A172 (cell line): ENCODE measurements around the gene IFT88. TPM values are rescaled to one million over a fixed set of nuclear protein-coding genes. Genes with fewer than 3 reads are reported as not detected.

Experiments used
- DNase-seq: peaks from one replicate; pipeline ENCODE4 v3.0.0-alpha.2; 2015; ENCODE audit warnings: low spot score
- total RNA-seq: library from RNA; depleted of rRNA; stranded (reverse); fragments of >200 nt; shearing (Covaris generic); gene quantifications from 2 replicates; pipeline ENCODE4 v1.2.3, GENCODE V29; 2014

IFT88 gene
- total RNA-seq, 1 experiment from 2014 or later: 22.6 TPM

DNA sequence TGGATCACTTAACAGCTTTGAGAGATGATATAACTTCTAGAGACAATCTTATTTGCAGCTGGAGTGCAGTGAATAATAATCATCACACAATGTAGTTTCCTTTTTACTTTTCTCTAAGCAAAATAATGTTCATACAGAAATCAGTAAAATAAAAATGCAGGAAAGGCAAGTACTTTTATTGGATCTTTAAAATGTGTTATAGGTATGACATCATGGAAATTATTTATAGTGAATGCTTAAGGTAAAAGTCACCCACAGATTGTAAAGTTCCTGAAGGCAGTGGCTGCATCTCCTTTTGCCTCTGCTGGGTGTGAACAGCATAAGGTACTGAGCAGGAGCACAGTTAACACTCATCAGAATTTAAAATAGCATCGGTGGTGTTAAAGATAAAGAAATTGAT, 119.2 kb downstream of the IFT88 start:
- DNase-seq: no peak

GRCh38 chr13:20686863-20687579, 120.1 kb downstream of the IFT88 start:
- no peak for DNase-seq

- no peak for DNase-seq
Observed at GRCh38 chr13:20689291-20689690, 122.3 kb downstream of the IFT88 start.

- DNase-seq: no peak
Observed at GRCh38 chr13:20691616-20692015, 124.7 kb downstream of the IFT88 start.

GRCh38 chr13:20696073-20696472, 129.1 kb downstream of the IFT88 start:
- DNase-seq: no peak

GRCh38 chr13:20699715-20700114, 132.8 kb downstream of the IFT88 start:
- DNase-seq: no peak

DNA sequence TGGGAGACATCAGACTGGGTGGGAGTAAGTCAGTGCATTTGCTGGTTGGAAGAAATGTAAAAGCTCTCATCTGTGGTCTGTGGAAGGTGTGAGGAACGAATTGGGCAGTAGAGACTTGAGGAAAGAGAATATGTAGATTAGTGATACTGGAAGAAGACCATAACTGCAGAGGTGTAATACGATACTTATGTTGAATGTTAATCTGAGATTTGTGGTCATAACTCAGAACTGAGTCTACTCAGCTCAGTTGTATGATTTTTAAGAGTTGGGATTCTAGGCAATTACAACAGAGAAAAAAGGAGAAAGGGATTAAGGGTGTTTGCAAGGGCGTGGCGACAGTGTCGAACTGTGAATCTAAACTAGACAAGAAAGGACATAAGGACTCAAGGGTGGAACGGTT, 133.3 kb downstream of the IFT88 start:
- DNase-seq: no peak

DNA sequence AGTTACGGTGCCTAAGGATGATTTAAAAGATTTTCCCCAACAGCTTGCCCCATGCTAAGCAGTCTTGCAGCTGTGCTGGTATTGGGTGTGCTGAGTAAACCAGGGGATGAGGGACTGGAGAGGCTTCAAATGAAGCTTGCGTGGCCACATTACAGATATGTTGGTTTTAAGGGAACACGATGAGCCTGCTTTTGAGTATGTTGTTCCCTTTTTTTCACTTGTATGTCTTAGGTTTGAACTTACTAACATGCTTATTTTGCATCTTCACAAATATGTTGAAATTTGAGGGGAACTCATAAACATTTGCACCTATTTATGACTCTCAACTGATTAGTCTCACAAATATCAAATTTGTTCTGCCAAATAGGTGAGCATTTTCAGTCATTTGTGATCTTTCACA, 134.5 kb downstream of the IFT88 start:
- no peak for DNase-seq

DNA sequence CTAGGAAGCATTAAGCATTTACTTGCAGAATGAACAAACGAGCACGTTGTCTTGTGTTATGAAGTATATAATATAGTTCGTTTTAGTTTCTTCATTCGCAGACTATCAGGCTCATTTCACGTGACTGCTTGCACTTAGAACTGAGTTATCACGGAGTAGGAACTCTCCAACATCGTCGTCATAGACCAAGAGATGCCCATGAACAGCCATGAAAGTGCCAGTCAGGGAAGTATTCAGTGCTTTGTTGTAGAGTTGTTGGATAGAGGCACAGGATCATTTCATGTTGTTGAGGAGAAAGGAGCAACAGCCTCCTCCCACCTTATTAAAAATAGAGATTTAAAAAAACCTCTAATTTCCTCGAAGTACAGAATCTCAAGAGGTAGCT, 135.6 kb downstream of the IFT88 start:
- no peak for DNase-seq

DNA sequence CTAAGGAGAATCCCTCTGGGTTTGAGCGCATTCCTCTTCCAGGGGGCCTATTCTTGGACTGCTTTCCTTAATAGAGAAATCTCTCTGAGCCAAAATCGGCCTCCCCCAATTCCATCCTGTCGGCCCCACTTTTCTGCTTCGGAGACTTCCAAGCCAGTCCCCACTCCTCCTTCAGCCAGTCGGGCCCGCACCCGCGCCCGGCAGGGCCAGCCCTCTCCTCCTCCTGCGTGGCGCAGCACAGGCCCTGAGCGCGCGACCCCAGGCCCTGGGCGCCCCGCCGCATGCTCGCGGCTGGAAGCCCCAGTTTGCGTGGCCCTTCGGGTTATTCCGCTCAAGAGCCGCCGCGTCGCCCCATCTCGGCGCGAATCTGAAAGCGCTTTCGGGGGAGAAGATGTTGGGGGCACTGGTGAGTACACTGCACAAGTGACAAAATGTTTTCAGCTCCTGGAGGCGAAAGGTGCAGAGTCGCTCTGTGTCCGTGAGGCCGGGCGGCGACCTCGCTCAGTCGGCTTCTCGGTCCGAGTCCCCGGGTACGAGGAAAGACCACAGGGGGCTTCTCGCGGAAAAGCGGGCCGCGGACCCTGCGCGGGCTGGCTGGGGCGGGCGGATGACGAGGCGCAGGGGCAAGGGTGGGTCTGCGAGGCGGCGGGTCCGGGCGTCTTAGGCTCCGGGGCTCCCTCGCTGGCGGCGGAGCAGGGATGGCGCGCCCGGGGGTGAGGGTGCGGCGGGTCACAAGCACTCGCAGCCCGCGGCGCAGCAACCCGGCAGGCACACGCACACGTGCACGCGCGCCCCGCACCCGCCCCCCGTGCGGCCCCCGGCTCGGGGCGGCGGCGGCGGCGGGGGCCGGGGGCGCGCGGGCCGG, 136.2 kb downstream of the IFT88 start, which contains the start of gene IL17D:
IL17D (plus strand) TSS at position 785 of the 865 bp plus-strand sequence. CDS start 303 bp downstream, outside the sequence.
- no peak for DNase-seq

GRCh38 chr13:20703780-20704458, 137.0 kb downstream of the IFT88 start:
- DNase-seq: peak; percentile 22

GRCh38 chr13:20704459-20705069, 137.6 kb downstream of the IFT88 start:
- DNase-seq: no peak

GRCh38 chr13:20706661-20707060, 139.7 kb downstream of the IFT88 start:
- no peak for DNase-seq

DNA sequence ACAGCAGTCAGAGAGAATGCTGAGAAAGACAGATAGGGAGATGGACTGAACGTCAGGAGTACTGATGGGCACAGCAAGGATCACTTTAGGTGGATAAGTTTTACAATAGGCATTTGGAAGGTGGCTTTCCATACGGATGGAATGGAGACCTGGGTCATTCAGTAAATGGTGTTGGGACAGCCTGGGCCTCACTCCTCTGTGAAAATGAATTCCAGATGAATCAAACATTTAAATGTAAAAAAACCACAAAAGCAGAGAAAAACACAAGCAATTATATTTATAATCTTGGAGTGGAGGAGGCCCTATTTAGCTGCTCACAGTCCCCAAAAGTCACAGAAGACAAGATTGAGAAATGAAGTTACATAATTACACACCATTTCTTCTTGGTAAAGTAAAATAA, 141.3 kb downstream of the IFT88 start:
- DNase-seq: no peak

DNA sequence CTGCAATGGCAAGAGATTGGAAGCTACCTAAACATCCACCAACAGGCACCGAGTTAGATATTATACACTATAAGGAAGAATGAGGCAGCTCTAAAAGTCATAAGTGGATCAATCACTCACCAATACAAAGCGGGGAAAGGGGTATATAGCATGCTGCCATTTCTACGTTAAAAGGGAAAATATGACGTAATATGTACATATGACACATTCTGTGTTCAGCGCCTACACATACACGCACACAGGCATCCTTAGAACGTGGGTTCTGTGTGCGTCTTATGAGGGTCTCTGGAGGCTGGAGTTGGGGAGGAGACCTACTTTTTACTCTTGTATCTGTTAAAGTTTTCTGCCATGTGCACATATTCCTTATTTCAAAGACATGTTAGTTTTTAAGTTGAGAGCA, 142.4 kb downstream of the IFT88 start:
- DNase-seq: no peak

DNA sequence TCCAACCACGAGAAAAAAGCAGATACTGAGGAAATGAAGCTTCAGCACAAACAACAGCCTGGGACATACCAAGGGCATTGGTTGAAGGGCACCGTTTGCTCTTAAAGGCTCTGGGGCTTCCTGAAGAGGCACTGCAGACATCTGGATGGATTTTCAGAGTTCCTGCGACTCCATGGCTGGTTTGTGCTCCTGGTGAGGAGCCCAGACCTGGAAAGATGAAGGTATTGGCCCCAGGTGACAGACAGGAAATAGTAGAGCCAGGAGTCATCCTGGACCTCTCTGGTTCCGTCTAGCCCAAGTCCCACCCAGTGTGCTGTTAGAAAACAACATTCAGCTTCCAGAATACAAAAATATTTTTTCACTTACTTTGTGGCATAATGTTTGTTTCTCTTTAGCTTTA, 142.8 kb downstream of the IFT88 start:
- no peak for DNase-seq

GRCh38 chr13:20711301-20712044, 144.5 kb downstream of the IFT88 start:
- no peak for DNase-seq

GRCh38 chr13:20713014-20713376, 146.0 kb downstream of the IFT88 start:
- no peak for DNase-seq

GRCh38 chr13:20713751-20714150, 146.8 kb downstream of the IFT88 start:
- DNase-seq: peak; percentile 67

DNA sequence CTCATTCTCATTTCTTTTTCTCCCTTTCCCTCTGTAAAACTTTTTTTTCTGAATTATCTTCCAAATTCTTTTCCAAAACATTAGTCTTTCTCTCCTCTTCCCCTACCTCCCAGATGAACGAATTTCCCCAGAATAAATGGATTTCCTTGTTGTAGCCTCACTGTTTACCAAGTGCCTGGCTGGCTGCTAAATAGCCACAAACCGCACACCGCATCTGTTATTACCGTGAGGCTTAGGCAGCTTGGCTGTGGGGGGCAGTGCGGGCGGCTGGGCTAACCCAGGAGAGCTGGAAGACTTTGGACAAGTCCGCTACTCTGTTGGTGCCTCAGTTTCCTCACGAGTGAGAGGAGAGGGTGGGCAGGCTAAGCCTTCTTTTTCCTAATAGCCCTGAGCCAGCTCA, 147.2 kb downstream of the IFT88 start:
- DNase-seq: no peak

GRCh38 chr13:20714563-20715329, 147.8 kb downstream of the IFT88 start:
- no peak for DNase-seq
